Measurements from ENCODE around the gene CSAD. TPM values are rescaled to one million over a fixed set of nuclear protein-coding genes. Genes with fewer than 3 reads are reported as not detected.

CSAD gene
- 10 to 100 TPM; 14.1 to 14.8 TPM for total RNA-seq

GRCh38 chr12:53180220-53180930, at the start of gene CSAD, which contains the start of gene ZNF740:
Gene CSAD (minus strand): TSS chr12:53180925. CDS start chr12:53173470, 7,455 bp downstream.
Gene ZNF740 (plus strand): TSS chr12:53180722. CDS start chr12:53181984, 1,262 bp downstream.
- CTCF ChIA-PET = interaction anchor here (0.6 to 3.4 kb wide), 9 partner anchors 11 to 141 kb away, joined by 3 to 19 read pairs (median 5); partner anchors contain the start of genes AAAS and SPRYD3

GRCh38 chr12:53230108-53230845, 49.6 kb upstream of the CSAD start:
- ChIA-PET POLR2A (no interaction called here), CTCF (interaction anchor here (1.1 to 1.4 kb wide), 4 partner anchors 15 to 37 kb away, joined by 3 to 5 read pairs (median 4); partner anchors contain the start of gene ESPL1)

More at GRCh38 chr12:53180220-53180930, at the start of gene CSAD, which contains the start of gene ZNF740:
- POLR2A ChIA-PET = interaction anchor here (0.6 to 2.4 kb wide), 18 partner anchors 10 to 1369 kb away, joined by 3 to 21 read pairs (median 4); partner anchors contain the start of genes AAAS, ITGB7, MYG1 and PFDN5

GRCh38 chr12:53229454-53229853, 48.7 kb upstream of the CSAD start:
- POLR2A ChIA-PET = interaction anchor here (0.9 kb wide), 1 partner anchor 10 kb away, joined by 4 read pairs; no protein-coding TSS in a partner anchor
- CTCF ChIA-PET = interaction anchor here (1.1 to 1.6 kb wide), 5 partner anchors 10 to 38 kb away, joined by 3 to 7 read pairs (median 5); partner anchors contain the start of gene ESPL1

- POLR2A ChIA-PET = no interaction called here
Observed at GRCh38 chr12:53227836-53228235, 47.1 kb upstream of the CSAD start.

GRCh38 chr12:53227341-53227740, 46.6 kb upstream of the CSAD start:
- POLR2A ChIA-PET = no interaction called here
- CTCF ChIA-PET = interaction anchor here (0.7 to 1.0 kb wide), 3 partner anchors 8 to 33 kb away, joined by 3 read pairs; no protein-coding TSS in a partner anchor

More at GRCh38 chr12:53227836-53228235, 47.1 kb upstream of the CSAD start:
- CTCF ChIA-PET = interaction anchor here (0.6 to 1.4 kb wide), 4 partner anchors 8 to 14 kb away, joined by 3 to 5 read pairs (median 3); no protein-coding TSS in a partner anchor

GRCh38 chr12:53226815-53227214, 46.1 kb upstream of the CSAD start:
- ChIA-PET POLR2A (interaction anchor here (0.7 kb wide), 1 partner anchor 28 kb away, joined by 3 read pairs; no protein-coding TSS in a partner anchor), CTCF (interaction anchor here (0.7 to 1.0 kb wide), 2 partner anchors 33 to 1395 kb away, joined by 3 read pairs; no protein-coding TSS in a partner anchor)

- ChIA-PET POLR2A (no interaction called here), CTCF (interaction anchor here (1.2 to 1.9 kb wide), 4 partner anchors 12 to 63 kb away, joined by 3 to 8 read pairs (median 6); no protein-coding TSS in a partner anchor)
Observed at GRCh38 chr12:53225635-53226424, 45.1 kb upstream of the CSAD start.

GRCh38 chr12:53224897-53225634, 44.3 kb upstream of the CSAD start:
- CTCF ChIA-PET = interaction anchor here (0.6 to 1.9 kb wide), 6 partner anchors 11 to 273 kb away, joined by 3 to 8 read pairs (median 4); no protein-coding TSS in a partner anchor
- POLR2A ChIA-PET = no interaction called here

- POLR2A ChIA-PET = interaction anchor here (0.5 kb wide), 1 partner anchor 157 kb away, joined by 11 read pairs; no protein-coding TSS in a partner anchor
- CTCF ChIA-PET = interaction anchor here (0.8 to 1.9 kb wide), 7 partner anchors 11 to 65 kb away, joined by 3 to 8 read pairs (median 4); no protein-coding TSS in a partner anchor
Observed at GRCh38 chr12:53224061-53224896, 43.6 kb upstream of the CSAD start.

GRCh38 chr12:53223389-53224060, 42.8 kb upstream of the CSAD start:
- CTCF ChIA-PET = interaction anchor here (0.6 to 1.0 kb wide), 5 partner anchors 12 to 196 kb away, joined by 3 to 6 read pairs (median 3); no protein-coding TSS in a partner anchor
- POLR2A ChIA-PET = interaction anchor here (0.5 to 1.1 kb wide), 3 partner anchors 8 to 157 kb away, joined by 3 to 11 read pairs (median 4); no protein-coding TSS in a partner anchor

GRCh38 chr12:53222806-53223261, 42.1 kb upstream of the CSAD start:
- CTCF ChIA-PET = interaction anchor here (0.6 to 1.0 kb wide), 4 partner anchors 11 to 86 kb away, joined by 3 to 6 read pairs (median 3); no protein-coding TSS in a partner anchor
- POLR2A ChIA-PET = interaction anchor here (1.1 kb wide), 1 partner anchor 21 kb away, joined by 4 read pairs; no protein-coding TSS in a partner anchor

- ChIA-PET CTCF (interaction anchor here (0.6 kb wide), 1 partner anchor 86 kb away, joined by 3 read pairs; no protein-coding TSS in a partner anchor), POLR2A (interaction anchor here (1.1 kb wide), 1 partner anchor 22 kb away, joined by 4 read pairs; no protein-coding TSS in a partner anchor)
Observed at GRCh38 chr12:53222170-53222721, 41.5 kb upstream of the CSAD start.

- ChIA-PET POLR2A (interaction anchor here (0.7 to 1.6 kb wide), 3 partner anchors 40 to 100 kb away, joined by 3 to 6 read pairs (median 3); partner anchors contain the start of genes AAAS, CSAD and PFDN5), CTCF (interaction anchor here (0.6 to 12.0 kb wide), 7 partner anchors 8 to 71 kb away, joined by 3 to 107 read pairs (median 4); partner anchors contain the start of gene ESPL1)
Observed at GRCh38 chr12:53221203-53222080, 40.7 kb upstream of the CSAD start.

- POLR2A ChIA-PET = interaction anchor here (1.6 to 1.9 kb wide), 4 partner anchors 15 to 104 kb away, joined by 5 to 19 read pairs (median 8); partner anchors contain the start of genes AAAS and ESPL1
- CTCF ChIA-PET = interaction anchor here (0.6 to 12.0 kb wide), 10 partner anchors 7 to 101 kb away, joined by 3 to 107 read pairs (median 4); partner anchors contain the start of genes AAAS, ESPL1 and ITGB7
Observed at GRCh38 chr12:53220694-53221202, 40.0 kb upstream of the CSAD start.

All from activated CD8-positive, alpha-beta memory T cell treated with anti-CD3 and anti-CD28 coated beads for 36 hours (primary cell).